Measurements from ENCODE around the gene XYLT1.
"Not testable (repeated sequence)": the region's sequence is repeated elsewhere in the genome, so short reads cannot be mapped to it uniquely, and the experiment has no call there.

Gene XYLT1

GRCh38 chr16:17432901-17433576, 37.7 kb downstream of the XYLT1 start:
- no peak for DNase-seq (ENCODE audit: low read depth in 2 of 2, low spot score in 1 of 2)

- no peak for DNase-seq (ENCODE audit: low read depth in 2 of 2, low spot score in 1 of 2)
Measured at GRCh38 chr16:17431968-17432625, 38.7 kb downstream of the XYLT1 start.

GRCh38 chr16:17431012-17431411, 39.7 kb downstream of the XYLT1 start:
- DNase-seq (ENCODE audit: low read depth in 2 of 2, low spot score in 1 of 2) = no peak

GRCh38 chr16:17426451-17426850, 44.3 kb downstream of the XYLT1 start:
- no peak for DNase-seq (ENCODE audit: low read depth in 2 of 2, low spot score in 1 of 2)

GRCh38 chr16:17424771-17425170, 46.0 kb downstream of the XYLT1 start:
- DNase-seq (ENCODE audit: low read depth in 2 of 2, low spot score in 1 of 2) = no peak

- DNase-seq (ENCODE audit: low read depth in 2 of 2, low spot score in 1 of 2) = no peak
Measured at GRCh38 chr16:17423221-17423620, 47.5 kb downstream of the XYLT1 start.

GRCh38 chr16:17420816-17421215, 49.9 kb downstream of the XYLT1 start:
- DNase-seq (ENCODE audit: low read depth in 2 of 2, low spot score in 1 of 2) = no peak

- no peak for DNase-seq (ENCODE audit: low read depth in 2 of 2, low spot score in 1 of 2)
Measured at GRCh38 chr16:17419266-17419665, 51.5 kb downstream of the XYLT1 start.

GRCh38 chr16:17417740-17418139, 53.0 kb downstream of the XYLT1 start:
- DNase-seq (ENCODE audit: low read depth in 2 of 2, low spot score in 1 of 2) = no peak

- DNase-seq (ENCODE audit: low read depth in 2 of 2, low spot score in 1 of 2) = peak in 1 of 2 donors; percentile 22
Measured at GRCh38 chr16:17416461-17417311, 54.1 kb downstream of the XYLT1 start.

- DNase-seq (ENCODE audit: low read depth in 2 of 2, low spot score in 1 of 2) = no peak
Measured at GRCh38 chr16:17414916-17415315, 55.8 kb downstream of the XYLT1 start.

GRCh38 chr16:17414421-17414820, 56.3 kb downstream of the XYLT1 start:
- no peak for DNase-seq (ENCODE audit: low read depth in 2 of 2, low spot score in 1 of 2)

GRCh38 chr16:17413508-17413907, 57.3 kb downstream of the XYLT1 start:
- DNase-seq (ENCODE audit: low read depth in 2 of 2, low spot score in 1 of 2) = no peak

GRCh38 chr16:17412791-17413190, 58.0 kb downstream of the XYLT1 start:
- DNase-seq (ENCODE audit: low read depth in 2 of 2, low spot score in 1 of 2) = no peak

GRCh38 chr16:17412221-17412620, 58.5 kb downstream of the XYLT1 start:
- no peak for DNase-seq (ENCODE audit: low read depth in 2 of 2, low spot score in 1 of 2)

- DNase-seq (ENCODE audit: low read depth in 2 of 2, low spot score in 1 of 2) = no peak
Measured at GRCh38 chr16:17411263-17411662, 59.5 kb downstream of the XYLT1 start.

- DNase-seq (ENCODE audit: low read depth in 2 of 2, low spot score in 1 of 2) = not testable (repeated sequence)
Measured at GRCh38 chr16:17410316-17410715, 60.4 kb downstream of the XYLT1 start.

GRCh38 chr16:17409894-17410293, 60.9 kb downstream of the XYLT1 start:
- DNase-seq (ENCODE audit: low read depth in 2 of 2, low spot score in 1 of 2) = no peak

GRCh38 chr16:17408955-17409441, 61.8 kb downstream of the XYLT1 start:
- DNase-seq (ENCODE audit: low read depth in 2 of 2, low spot score in 1 of 2) = no peak

GRCh38 chr16:17408296-17408695, 62.5 kb downstream of the XYLT1 start:
- DNase-seq (ENCODE audit: low read depth in 2 of 2, low spot score in 1 of 2) = no peak

GRCh38 chr16:17407321-17407720, 63.4 kb downstream of the XYLT1 start:
- no peak for DNase-seq (ENCODE audit: low read depth in 2 of 2, low spot score in 1 of 2)
